Nephron (organoid): ENCODE measurements around the gene PALD1.

Source experiments
- H3K27ac Mint-ChIP-seq, 3 experiments: 2 replicates each; pipeline ENCODE4 v1.8.0; 2020; ENCODE audit warnings: mixed read lengths in 3 of 3, mild to moderate bottlenecking in 2 of 3, moderate library complexity in 1 of 3
- H3K27me3 Mint-ChIP-seq: 2 replicates; pipeline ENCODE4 v1.8.0; 2021; ENCODE audit warnings: low read depth, mild to moderate bottlenecking, moderate library complexity, mixed read lengths
- H3K36me3 Mint-ChIP-seq: 2 replicates; pipeline ENCODE4 v1.8.0; 2020; ENCODE audit warnings: low read depth, mixed read lengths
- H3K4me1 Mint-ChIP-seq: 2 replicates; pipeline ENCODE4 v1.8.0; 2020; ENCODE audit warnings: mixed read lengths
- H3K4me3 Mint-ChIP-seq, 3 experiments: 2 replicates each; pipeline ENCODE4 v1.8.0; 2020; ENCODE audit warnings: mild to moderate bottlenecking in 3 of 3, mixed read lengths in 3 of 3, moderate library complexity in 2 of 3
- H3K9me3 Mint-ChIP-seq: 2 replicates; pipeline ENCODE4 v1.8.0; 2020; ENCODE audit warnings: mixed read lengths
- CTCF ChIP-seq, 3 experiments: fragments of 200-600 bp; sonication (generic); IDR thresholded peaks; one replicate each; pipeline ENCODE4 v1.5.0; 2021; ENCODE audit warnings: antibody characterized with exemption in 3 of 3; ENCODE audit not compliant: unreplicated experiment in 3 of 3

PALD1 gene

GRCh38 chr10:70561070-70561469, 82.5 kb downstream of the PALD1 start:
- Mint-ChIP-seq H3K4me3 (peak overlapping the region in 1 of 3 experiments; percentile 53), H3K27me3 (peaks cover 3% of the 10 kb centered on the region), H3K36me3 (no peaks in the 10 kb centered on the region), H3K27ac (peak overlapping the region in 2 of 3 experiments; percentile 51 to 87), H3K4me1 (peaks cover 50% of the 10 kb centered on the region), H3K9me3 (no peaks in the 10 kb centered on the region)
- no peak for TF ChIP-seq CTCF (IDR thresholded peaks at IDR 0.05; ENCODE audit: unreplicated experiment in 3 of 3)

GRCh38 chr10:70561558-70561957, 83.0 kb downstream of the PALD1 start:
- no peak for TF ChIP-seq CTCF (IDR thresholded peaks at IDR 0.05; ENCODE audit: unreplicated experiment in 3 of 3)
- H3K36me3 Mint-ChIP-seq, result no peaks in the 10 kb centered on the region
- peak overlapping the region in 2 of 3 experiments; percentile 51 to 87 for H3K27ac Mint-ChIP-seq
- H3K9me3 Mint-ChIP-seq, result no peaks in the 10 kb centered on the region
- H3K4me3 Mint-ChIP-seq, result no peak overlapping the region
- H3K27me3 Mint-ChIP-seq, result peaks cover 3% of the 10 kb centered on the region
- peaks cover 50% of the 10 kb centered on the region for H3K4me1 Mint-ChIP-seq

- H3K9me3 Mint-ChIP-seq, result no peaks in the 10 kb centered on the region
- TF ChIP-seq CTCF (IDR thresholded peaks at IDR 0.05; ENCODE audit: unreplicated experiment in 3 of 3), result no peak
- peaks cover 3% of the 10 kb centered on the region for H3K27me3 Mint-ChIP-seq
- H3K36me3 Mint-ChIP-seq, result no peaks in the 10 kb centered on the region
- no peak overlapping the region for H3K4me3 Mint-ChIP-seq
- peak overlapping the region in 2 of 3 experiments; percentile 44 to 51 for H3K27ac Mint-ChIP-seq
- H3K4me1 Mint-ChIP-seq, result peaks cover 50% of the 10 kb centered on the region
Observed at GRCh38 chr10:70562036-70562755, 83.6 kb downstream of the PALD1 start.

- Mint-ChIP-seq H3K27ac (peak overlapping the region in 2 of 3 experiments; percentile 22 to 53), H3K9me3 (no peaks in the 10 kb centered on the region)
Observed at GRCh38 chr10:70563230-70563629, 84.7 kb downstream of the PALD1 start.

GRCh38 chr10:70564113-70564725, 85.7 kb downstream of the PALD1 start:
- H3K36me3 Mint-ChIP-seq, result no peaks in the 10 kb centered on the region
- TF ChIP-seq CTCF (IDR thresholded peaks at IDR 0.05; ENCODE audit: unreplicated experiment in 3 of 3), result no peak
- H3K4me3 Mint-ChIP-seq, result no peak overlapping the region
- no peak overlapping the region for H3K27ac Mint-ChIP-seq
- H3K4me1 Mint-ChIP-seq, result peaks cover 37% of the 10 kb centered on the region
- no peaks in the 10 kb centered on the region for H3K9me3 Mint-ChIP-seq
- H3K27me3 Mint-ChIP-seq, result peaks cover 4% of the 10 kb centered on the region

More at GRCh38 chr10:70563230-70563629, 84.7 kb downstream of the PALD1 start:
- H3K36me3 Mint-ChIP-seq, result no peaks in the 10 kb centered on the region
- H3K4me1 Mint-ChIP-seq, result peaks cover 47% of the 10 kb centered on the region
- TF ChIP-seq CTCF (IDR thresholded peaks at IDR 0.05; ENCODE audit: unreplicated experiment in 3 of 3), result no peak
- H3K4me3 Mint-ChIP-seq, result no peak overlapping the region
- H3K27me3 Mint-ChIP-seq, result peaks cover 5% of the 10 kb centered on the region
